ENCODE data around the gene KIT.

Gene KIT

GRCh38 chr4:54730581-54730980, 72.8 kb downstream of the KIT start:
- no peak overlapping the region for H3K4me3 ChIP-seq (ENCODE audit: low read length)
- DNase-seq (ENCODE audit: low read depth, low spot score), result no peak

GRCh38 chr4:54731552-54731951, 73.8 kb downstream of the KIT start:
- no peak for DNase-seq (ENCODE audit: low read depth, low spot score)

GRCh38 chr4:54731976-54732375, 74.2 kb downstream of the KIT start:
- no peak for DNase-seq (ENCODE audit: low read depth, low spot score)

More at GRCh38 chr4:54731552-54731951, 73.8 kb downstream of the KIT start:
- no peak overlapping the region for H3K4me3 ChIP-seq (ENCODE audit: low read length)

GRCh38 chr4:54737421-54737820, 79.7 kb downstream of the KIT start:
- no peak for DNase-seq (ENCODE audit: low read depth, low spot score)
- H3K4me3 ChIP-seq (ENCODE audit: low read length), result no peak overlapping the region

More at GRCh38 chr4:54731976-54732375, 74.2 kb downstream of the KIT start:
- H3K4me3 ChIP-seq (ENCODE audit: low read length), result no peak overlapping the region

GRCh38 chr4:54741202-54741601, 83.4 kb downstream of the KIT start:
- H3K4me3 ChIP-seq (ENCODE audit: low read length), result no peak overlapping the region
- DNase-seq (ENCODE audit: low read depth, low spot score), result no peak

- no peak for DNase-seq (ENCODE audit: low read depth, low spot score)
- H3K4me3 ChIP-seq (ENCODE audit: low read length), result no peak overlapping the region
Observed at GRCh38 chr4:54742636-54743399, 85.1 kb downstream of the KIT start.

GRCh38 chr4:54743562-54743961, 85.8 kb downstream of the KIT start:
- H3K4me3 ChIP-seq (ENCODE audit: low read length), result no peak overlapping the region
- DNase-seq (ENCODE audit: low read depth, low spot score), result no peak

- no peak overlapping the region for H3K4me3 ChIP-seq (ENCODE audit: low read length)
- DNase-seq (ENCODE audit: low read depth, low spot score), result no peak
Observed at GRCh38 chr4:54744487-54744886, 86.7 kb downstream of the KIT start.

GRCh38 chr4:54745031-54745770, 87.4 kb downstream of the KIT start:
- H3K4me3 ChIP-seq (ENCODE audit: low read length), result no peak overlapping the region
- DNase-seq (ENCODE audit: low read depth, low spot score), result no peak

GRCh38 chr4:54746218-54746617, 88.5 kb downstream of the KIT start:
- H3K4me3 ChIP-seq (ENCODE audit: low read length), result no peak overlapping the region
- DNase-seq (ENCODE audit: low read depth, low spot score), result peak; percentile 37

GRCh38 chr4:54750341-54750740, 92.6 kb downstream of the KIT start:
- DNase-seq (ENCODE audit: low read depth, low spot score), result no peak
- no peak overlapping the region for H3K4me3 ChIP-seq (ENCODE audit: low read length)

- no peak for DNase-seq (ENCODE audit: low read depth, low spot score)
- H3K4me3 ChIP-seq (ENCODE audit: low read length), result no peak overlapping the region
Observed at GRCh38 chr4:54754394-54754793, 96.6 kb downstream of the KIT start.

GRCh38 chr4:54764476-54764875, 106.7 kb downstream of the KIT start:
- DNase-seq (ENCODE audit: low read depth, low spot score), result no peak
- no peak overlapping the region for H3K4me3 ChIP-seq (ENCODE audit: low read length)

GRCh38 chr4:54767376-54767775, 109.6 kb downstream of the KIT start:
- no peak overlapping the region for H3K4me3 ChIP-seq (ENCODE audit: low read length)
- no peak for DNase-seq (ENCODE audit: low read depth, low spot score)

- no peak for DNase-seq (ENCODE audit: low read depth, low spot score)
- no peak overlapping the region for H3K4me3 ChIP-seq (ENCODE audit: low read length)
Observed at GRCh38 chr4:54773022-54773421, 115.3 kb downstream of the KIT start.

- H3K4me3 ChIP-seq (ENCODE audit: low read length), result no peak overlapping the region
- DNase-seq (ENCODE audit: low read depth, low spot score), result no peak
Observed at GRCh38 chr4:54779036-54779435, 121.3 kb downstream of the KIT start.

- DNase-seq (ENCODE audit: low read depth, low spot score), result no peak
- no peak overlapping the region for H3K4me3 ChIP-seq (ENCODE audit: low read length)
Observed at GRCh38 chr4:54779476-54780148, 121.9 kb downstream of the KIT start.

GRCh38 chr4:54780149-54780495, 122.4 kb downstream of the KIT start:
- no peak overlapping the region for H3K4me3 ChIP-seq (ENCODE audit: low read length)
- DNase-seq (ENCODE audit: low read depth, low spot score), result no peak

GRCh38 chr4:54781756-54782155, 124.0 kb downstream of the KIT start:
- DNase-seq (ENCODE audit: low read depth, low spot score), result no peak

GRCh38 chr4:54783402-54784110, 125.8 kb downstream of the KIT start:
- DNase-seq (ENCODE audit: low read depth, low spot score), result no peak
- no peak overlapping the region for H3K4me3 ChIP-seq (ENCODE audit: low read length)

More at GRCh38 chr4:54781756-54782155, 124.0 kb downstream of the KIT start:
- H3K4me3 ChIP-seq (ENCODE audit: low read length), result no peak overlapping the region

All from Jurkat, Clone E6-1 (cell line).